ENCODE results near the gene SNIP1.
A peak's percentile ranks its signal among the peaks of the same experiment; 100 is the strongest.

The SNIP1 gene

GRCh38 chr1:37553927-37554808 is at the start of gene SNIP1:
TSS of gene SNIP1 (minus strand) at chr1:37554293. CDS start at chr1:37554229, 64 bp downstream.
- TF ChIP-seq CTCF (conservative IDR thresholded peaks at IDR 0.05), result no peak
- no peak for TF ChIP-seq ZFX (IDR thresholded peaks at IDR 0.05)
- H3K27ac ChIP-seq, result peak within 1 kb of the TSS; percentile 88

- TF ChIP-seq ZFX (IDR thresholded peaks at IDR 0.05), result no peak
- TF ChIP-seq CTCF (conservative IDR thresholded peaks at IDR 0.05), result peak; percentile 88
- H3K27ac ChIP-seq, result no peak overlapping the region
Measured at GRCh38 chr1:37602750-37603694, 48.9 kb upstream of the SNIP1 start.

- H3K27ac ChIP-seq, result no peak overlapping the region
- TF ChIP-seq ZFX (IDR thresholded peaks at IDR 0.05) (no peak), CTCF (conservative IDR thresholded peaks at IDR 0.05) (no peak)
Measured at GRCh38 chr1:37601441-37601840, 47.3 kb upstream of the SNIP1 start.

GRCh38 chr1:37599940-37600339 is 45.8 kb upstream of the SNIP1 start:
- no peak overlapping the region for H3K27ac ChIP-seq
- TF ChIP-seq ZFX (IDR thresholded peaks at IDR 0.05) (no peak), CTCF (conservative IDR thresholded peaks at IDR 0.05) (no peak)

GRCh38 chr1:37596182-37596667 is 42.1 kb upstream of the SNIP1 start:
- peak overlapping the region; percentile 88 for H3K27ac ChIP-seq
- no peak for TF ChIP-seq CTCF (conservative IDR thresholded peaks at IDR 0.05)
- no peak for TF ChIP-seq ZFX (IDR thresholded peaks at IDR 0.05)

- TF ChIP-seq ZFX (IDR thresholded peaks at IDR 0.05) (no peak), CTCF (conservative IDR thresholded peaks at IDR 0.05) (no peak)
- peak within 1 kb of the TSS; percentile 88 for H3K27ac ChIP-seq
Measured at GRCh38 chr1:37595440-37596181, 41.5 kb upstream of the SNIP1 start, which contains the start of gene GNL2. TSS of gene GNL2 (minus strand) at chr1:37595937. CDS start at chr1:37595822, 115 bp downstream.

All from C4-2B (cell line).